Right lobe of liver (tissue), 6 donors: Measurements from ENCODE around the gene FBLN2. TPM values are rescaled to one million over a fixed set of nuclear protein-coding genes. Genes with fewer than 3 reads are reported as not detected.

Experiments
- ATAC-seq, 4 donors: fragments of 200-7000 bp; cut with Tn5 transposase; one replicate each; pipeline ENCODE4 v1.9.1; 2020; ENCODE audit warnings: mild to moderate bottlenecking in 4 of 4, moderate library complexity in 4 of 4
- DNase-seq, 3 donors: peaks; one replicate each; pipeline ENCODE4 v3.0.0-alpha.2; 2020
- H3K27ac ChIP-seq, 3 donors: fragments of 200-600 bp; one replicate each; pipeline ENCODE4 v1.8.0; 2022
- H3K27me3 ChIP-seq, 2 donors: fragments of 200-600 bp; one replicate each; pipeline ENCODE4 v1.8.0; 2022
- H3K36me3 ChIP-seq, 4 donors: fragments of 200-600 bp; sonication (generic) in 1 of 4; one replicate each; pipeline versions ENCODE4 v1.5.1 to v1.8.0; 2017 to 2022; ENCODE audit warnings: control low read depth in 1 of 4
- H3K4me1 ChIP-seq, 4 donors: fragments of 200-600 bp; sonication (generic) in 1 of 4; one replicate each; pipeline versions ENCODE4 v1.5.1 to v1.8.0; 2017 to 2022; ENCODE audit warnings: control low read depth in 1 of 4
- H3K4me3 ChIP-seq, 3 donors: fragments of 200-600 bp; one replicate each; pipeline ENCODE4 v1.8.0; 2022
- H3K9me3 ChIP-seq, 4 donors: fragments of 200-600 bp; sonication (generic) in 1 of 4; one replicate each; pipeline versions ENCODE4 v1.5.1 to v1.8.0; 2017 to 2022; ENCODE audit warnings: control low read depth in 1 of 4
- POLR2A ChIP-seq: fragments of 450-650 bp; IDR thresholded peaks from one replicate; pipeline ENCODE4 v1.6.1; 2017; ENCODE audit warnings: antibody characterized with exemption, mild to moderate bottlenecking
- WGBS: methylation state at CpG from one replicate; pipeline ENCODE4 v1.1.6; 2018; ENCODE audit warnings: low coverage, low lambda C conversion rate; ENCODE audit not compliant: insufficient coverage; ENCODE audit errors: missing lambda C conversion rate; 5-methylcytosine and 5-hydroxymethylcytosine counted together
- intact Hi-C, 2 donors: fragments of 100-400 bp; cut with DNase I; formaldehyde crosslinking; loops; one replicate each; pipeline versions ENCODE4 v1.11.2 to v1.14.1; 2022
- total RNA-seq, 6 experiments: library from RNA; depleted of rRNA in 2 of 6; stranded (reverse); fragments of >200 nt in 2 of 6; fragmentation: NEBNext Ultra II Directional in 3 of 6; extraction: Animal tissue kit (Norgen Biotek cat#: 25700) in 3 of 6; gene quantifications; one replicate each; pipeline versions ENCODE4 v1.1.0 to v1.2.4, GENCODE V29; 2016 to 2023
- TF ChIP-seq, protein P1 (sequence below), 4 donors: fragments of 200-600 bp in 3 of 4; fragments of 450-650 bp in 1 of 4; IDR thresholded peaks; one replicate each; pipeline versions ENCODE4 v1.5.1 to v1.8.0; 2016 to 2022; ENCODE audit warnings: antibody characterized with exemption in 4 of 4, mild to moderate bottlenecking in 2 of 4
- donor health status: DM: no; HTN: yes; CAD: no.
- donor health status: DM: no; HTN: no; CAD: no.
- donor health status: DM: no; HTN: no; CAD: no.
- donor health status: DM: no; HTN: yes; CAD: no.
- donor health status: DM: no; HTN: yes; CAD: no.

FBLN2 gene
- total RNA-seq, 6 experiments from 2014 or later, result 1.9 to 4.0 (median 2.7) TPM

DNA sequence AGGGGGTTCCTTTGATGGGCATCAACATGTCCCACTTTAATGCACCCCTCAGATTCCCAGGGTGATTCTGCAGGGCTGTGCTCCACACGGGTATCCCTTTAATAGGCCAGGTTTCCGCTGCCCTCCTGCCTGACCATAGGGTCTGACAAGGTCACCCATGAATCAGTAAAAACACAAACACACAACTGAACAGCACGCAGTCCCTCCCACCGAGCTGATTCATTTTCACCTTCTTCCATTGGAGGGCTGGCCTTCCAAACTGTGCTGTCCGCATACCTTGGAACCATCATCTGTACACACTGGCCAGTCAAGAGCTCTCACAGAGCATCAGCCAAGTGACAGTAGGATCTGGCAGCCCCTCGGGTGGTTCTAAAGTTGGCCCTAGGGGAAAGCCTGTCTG is 93.7 kb downstream of the FBLN2 start:
- Histone ChIP-seq H3K36me3 (no peaks in the 10 kb centered on the region), H3K4me3 (no peak overlapping the region), H3K9me3 (no peaks in the 10 kb centered on the region), H3K4me1 (no peaks in the 10 kb centered on the region), H3K27me3 (peaks cover 0 to 4% of the 10 kb centered on the region in 2 donors), H3K27ac (no peak overlapping the region)
- DNase-seq, result no peak
- intact Hi-C loops, result loop anchor here in 1 of 2 donors (10.0 kb wide), 1 partner anchor 548 kb away; no protein-coding TSS in a partner anchor
- no peak for ATAC-seq
- TF ChIP-seq, protein P1, sequence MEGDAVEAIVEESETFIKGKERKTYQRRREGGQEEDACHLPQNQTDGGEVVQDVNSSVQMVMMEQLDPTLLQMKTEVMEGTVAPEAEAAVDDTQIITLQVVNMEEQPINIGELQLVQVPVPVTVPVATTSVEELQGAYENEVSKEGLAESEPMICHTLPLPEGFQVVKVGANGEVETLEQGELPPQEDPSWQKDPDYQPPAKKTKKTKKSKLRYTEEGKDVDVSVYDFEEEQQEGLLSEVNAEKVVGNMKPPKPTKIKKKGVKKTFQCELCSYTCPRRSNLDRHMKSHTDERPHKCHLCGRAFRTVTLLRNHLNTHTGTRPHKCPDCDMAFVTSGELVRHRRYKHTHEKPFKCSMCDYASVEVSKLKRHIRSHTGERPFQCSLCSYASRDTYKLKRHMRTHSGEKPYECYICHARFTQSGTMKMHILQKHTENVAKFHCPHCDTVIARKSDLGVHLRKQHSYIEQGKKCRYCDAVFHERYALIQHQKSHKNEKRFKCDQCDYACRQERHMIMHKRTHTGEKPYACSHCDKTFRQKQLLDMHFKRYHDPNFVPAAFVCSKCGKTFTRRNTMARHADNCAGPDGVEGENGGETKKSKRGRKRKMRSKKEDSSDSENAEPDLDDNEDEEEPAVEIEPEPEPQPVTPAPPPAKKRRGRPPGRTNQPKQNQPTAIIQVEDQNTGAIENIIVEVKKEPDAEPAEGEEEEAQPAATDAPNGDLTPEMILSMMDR (IDR thresholded peaks at IDR 0.05), result no peak
- no peak for TF ChIP-seq POLR2A
- 79% methylated on average over 3 of the region's 6 CpGs for WGBS

DNA sequence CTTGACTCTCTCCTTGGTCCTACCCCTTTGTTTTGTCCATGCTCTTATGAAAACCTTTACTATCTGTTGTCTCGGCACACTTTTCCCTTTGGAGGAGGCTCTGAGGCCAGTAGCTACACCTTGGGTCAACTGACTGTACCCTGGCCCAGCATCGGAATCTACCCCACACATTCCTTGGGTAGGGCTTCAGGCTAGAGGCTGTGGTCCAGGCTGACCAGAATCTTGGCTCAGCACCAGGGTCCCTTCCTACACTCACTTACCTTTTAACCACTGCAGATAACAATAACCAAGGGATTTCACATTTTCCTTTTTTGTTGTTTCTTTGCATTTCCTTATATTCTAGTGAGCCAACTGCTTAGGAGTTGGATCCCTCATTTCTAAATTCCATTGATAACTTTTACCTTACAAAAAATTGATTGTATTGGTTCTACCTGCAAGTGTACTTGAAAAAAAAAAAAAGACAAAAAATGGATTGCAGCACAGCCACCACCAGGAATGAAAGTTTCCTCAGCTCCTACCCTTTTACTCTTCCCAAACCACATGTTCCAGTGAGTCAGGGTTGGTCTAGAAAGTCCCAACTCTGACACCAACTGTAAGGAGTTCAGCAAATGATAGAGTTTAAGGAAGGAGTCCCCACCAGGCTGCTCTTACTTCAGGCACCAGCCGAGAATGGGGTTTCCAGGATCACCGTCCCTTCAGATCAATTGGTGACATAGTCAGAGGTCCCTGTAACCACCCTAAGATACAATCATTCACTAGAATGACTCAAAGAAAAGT is 95.6 kb downstream of the FBLN2 start:
- Histone ChIP-seq H3K4me1 (no peaks in the 10 kb centered on the region), H3K27me3 (peaks cover 0 to 5% of the 10 kb centered on the region in 2 donors), H3K9me3 (peaks cover 0 to 2% (median 0%) of the 10 kb centered on the region in 4 donors), H3K4me3 (no peak overlapping the region), H3K36me3 (no peaks in the 10 kb centered on the region), H3K27ac (no peak overlapping the region)
- WGBS, result 55% methylated on average over 3 of the region's 4 CpGs
- no peak for ATAC-seq
- no peak for TF ChIP-seq POLR2A
- intact Hi-C loops, result loop anchor here (5.0 to 10.0 kb wide), 2 partner anchors 147 to 550 kb away; no protein-coding TSS in a partner anchor
- no peak for DNase-seq

DNA sequence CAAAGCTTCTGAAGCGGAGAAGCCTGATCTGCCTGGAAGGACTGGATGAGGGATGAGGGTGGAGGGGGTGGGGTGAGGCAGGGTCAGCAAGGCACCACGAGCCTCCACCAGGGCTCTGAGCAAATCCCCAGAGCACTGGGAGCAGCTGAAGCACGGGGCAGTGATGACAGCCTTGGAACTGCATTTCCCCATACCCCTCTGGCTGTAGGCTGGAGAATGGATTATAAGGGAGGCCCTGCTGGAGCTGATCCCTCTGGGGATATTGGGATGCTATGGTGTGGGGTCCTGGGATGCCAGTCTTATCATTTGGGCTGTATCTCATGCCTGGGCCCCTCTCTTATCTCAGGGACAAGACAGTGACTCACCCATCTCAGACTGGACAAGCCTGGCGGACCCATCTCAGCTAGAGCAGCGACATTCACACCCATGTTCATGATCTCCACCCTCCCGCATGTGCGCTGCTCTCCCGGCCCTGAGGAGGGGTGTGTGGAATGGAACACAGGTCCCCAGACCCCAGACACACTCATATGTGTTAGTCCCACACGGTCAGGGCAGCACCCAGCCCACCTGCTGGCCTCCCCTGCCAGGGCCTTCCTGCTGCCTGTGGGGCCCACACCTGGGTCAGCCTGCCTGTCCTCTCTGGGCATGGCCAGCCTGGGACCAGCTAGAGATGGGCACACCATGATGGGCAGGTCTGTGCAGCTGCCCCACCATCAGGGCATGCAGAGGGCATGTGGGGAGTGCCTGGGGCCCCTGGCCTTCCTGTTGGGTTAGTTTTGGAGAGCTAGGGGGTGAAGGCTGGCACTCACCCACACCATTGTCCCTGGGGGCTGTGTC is 97.1 kb downstream of the FBLN2 start:
- TF ChIP-seq, protein P1 (IDR thresholded peaks at IDR 0.05), result no peak
- no peak for TF ChIP-seq POLR2A
- H3K36me3 ChIP-seq, result no peaks in the 10 kb centered on the region
- H3K27me3 ChIP-seq, result peaks cover 0 to 5% of the 10 kb centered on the region in 2 donors
- DNase-seq (no peak), ATAC-seq (no peak)
- H3K4me3 ChIP-seq, result no peak overlapping the region
- intact Hi-C loops, result loop anchor here (5.0 to 10.0 kb wide), 2 partner anchors 149 to 551 kb away; no protein-coding TSS in a partner anchor
- peaks cover 0 to 5% (median 0%) of the 10 kb centered on the region in 4 donors for H3K4me1 ChIP-seq
- 47% methylated on average over 3 of the region's 9 CpGs for WGBS
- H3K9me3 ChIP-seq, result peaks cover 0 to 2% (median 0%) of the 10 kb centered on the region in 4 donors
- no peak overlapping the region for H3K27ac ChIP-seq

DNA sequence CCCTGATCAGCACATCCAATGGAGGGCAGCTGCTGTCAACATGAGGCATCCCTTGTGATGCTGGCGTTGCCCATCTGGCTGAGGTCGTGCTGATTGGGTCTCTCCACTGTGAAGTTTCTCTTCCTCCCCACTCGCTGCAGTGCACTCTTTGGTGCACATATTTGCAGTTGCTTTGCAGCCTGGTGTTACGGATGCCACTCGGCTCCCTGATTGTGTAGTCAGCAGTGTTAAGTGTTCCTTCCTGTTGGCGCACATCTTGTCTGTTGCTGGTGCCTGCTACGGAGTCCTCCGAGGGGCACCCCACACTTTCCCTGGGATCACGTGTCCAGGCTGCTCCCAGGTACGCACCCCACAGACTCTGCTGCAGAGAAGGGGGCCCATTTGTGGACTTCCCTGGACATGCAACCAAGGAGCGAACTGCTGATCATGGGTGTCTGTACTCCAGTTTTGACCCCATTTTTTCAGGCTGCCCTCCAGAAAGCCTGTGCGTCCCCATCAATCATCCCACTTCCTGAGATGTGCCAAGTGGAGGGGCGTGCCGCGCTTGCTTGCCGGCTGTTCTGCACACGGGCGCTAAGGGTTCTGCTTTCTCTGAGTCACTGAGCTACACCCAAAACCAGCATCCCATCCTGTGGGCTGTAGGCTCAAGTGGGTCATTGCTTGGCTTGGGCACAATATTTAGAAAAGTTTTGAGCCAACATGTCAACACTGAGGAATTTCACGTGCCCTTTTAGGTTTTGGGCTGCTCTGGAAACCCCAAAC is 98.6 kb downstream of the FBLN2 start:
- Histone ChIP-seq H3K4me1 (peaks cover 0 to 5% (median 0%) of the 10 kb centered on the region in 4 donors), H3K36me3 (no peaks in the 10 kb centered on the region), H3K4me3 (no peak overlapping the region), H3K9me3 (peaks cover 0 to 2% (median 0%) of the 10 kb centered on the region in 4 donors), H3K27me3 (peaks cover 0 to 5% of the 10 kb centered on the region in 2 donors), H3K27ac (no peak overlapping the region)
- WGBS, result 47% methylated on average over 9 of the region's 19 CpGs
- intact Hi-C loops, result loop anchor here (5.0 to 10.0 kb wide), 2 partner anchors 150 to 553 kb away; no protein-coding TSS in a partner anchor
- TF ChIP-seq POLR2A, result no peak
- TF ChIP-seq, protein P1 (IDR thresholded peaks at IDR 0.05), result no peak
- no peak for DNase-seq
- ATAC-seq, result no peak
